Measurements from ENCODE around the gene RAB35. TPM values are rescaled to one million over a fixed set of nuclear protein-coding genes. Genes with fewer than 3 reads are reported as not detected.

The RAB35 gene
- total and polyA plus RNA-seq, 2 donors (not counting 1 experiment from before 2014, with no cell fraction given): 20.4 to 52.9 TPM

GRCh38 chr12:120091371-120092090 lies 25.0 kb downstream of the RAB35 start:
- Histone ChIP-seq H4K20me1 (ENCODE audit: control insufficient read depth, insufficient read depth, low read length, poor library complexity, severe bottlenecking) (peaks cover 21% of the 10 kb centered on the region), H3K9me3 (ENCODE audit: control extremely low read depth in 1 of 3, control insufficient read depth in 2 of 3, insufficient read depth in 1 of 3, low read length in 2 of 3) (no peaks in the 10 kb centered on the region), H3K4me3 (ENCODE audit: control extremely low read depth in 1 of 5, extremely low read depth in 1 of 5, insufficient read depth in 1 of 5, low read depth in 2 of 5, low read length in 4 of 5) (no peak overlapping the region), H3K27me3 (replicated peaks in 1 of 4; ENCODE audit: control extremely low read depth in 1 of 4, control insufficient read depth in 3 of 4, insufficient read depth in 4 of 4, low read length in 3 of 4) (no peaks in the 10 kb centered on the region), H3K9ac (ENCODE audit: low read length) (no peak overlapping the region), H3K79me2 (ENCODE audit: control insufficient read depth, insufficient read depth, low read length) (no peaks in the 10 kb centered on the region), H3K36me3 (replicated peaks in 1 of 2; ENCODE audit: control extremely low read depth in 1 of 2, control insufficient read depth in 1 of 2, extremely low read depth in 1 of 2, insufficient read depth in 2 of 2, low read length in 1 of 2) (peaks cover 0 to 14% of the 10 kb centered on the region in 2 experiments), H3K27ac (ENCODE audit: low read length in 2 of 2) (no peak overlapping the region), H3K4me2 (replicated peaks; ENCODE audit: low read depth, low read length, poor library complexity, severe bottlenecking) (no peak overlapping the region), H3K4me1 (ENCODE audit: control insufficient read depth in 2 of 2, insufficient read depth in 2 of 2, low read length in 2 of 2) (peaks cover 8 to 12% of the 10 kb centered on the region in 2 donors), H2AFZ (ENCODE audit: insufficient read depth, low read depth, low read length, poor library complexity, severe bottlenecking) (no peak overlapping the region)
- ChIA-PET CTCF (interaction anchor here (1.0 kb wide), 1 partner anchor 73 kb away, joined by 3 read pairs; no protein-coding TSS in a partner anchor), POLR2A (no interaction called here)
- DNase-seq (no peak), ATAC-seq (ENCODE audit: low read depth) (no peak)
- Mint-ChIP-seq H3K27me3 (no peaks in the 10 kb centered on the region), H3K27ac (no peak overlapping the region), H3K4me3 (no peak overlapping the region), H3K4me1 (peaks cover 14% of the 10 kb centered on the region), H3K9me3 (ENCODE audit: insufficient read depth) (no peaks in the 10 kb centered on the region)
- TF ChIP-seq EZH2 (IDR thresholded peaks at IDR 0.05; ENCODE audit: borderline replicate concordance, insufficient read depth, low read depth, low read length, poor library complexity, severe bottlenecking) (no peak), CTCF (IDR thresholded peaks at IDR 0.05) (no peak)
- intact Hi-C loops (cut with micrococcal nuclease): no loop called here
- 97% methylated on average over 8 of the region's 12 CpGs for WGBS (ENCODE audit: insufficient coverage)

GRCh38 chr12:120090626-120091295 lies 25.8 kb downstream of the RAB35 start:
- H3K4me1 Mint-ChIP-seq: peaks cover 16% of the 10 kb centered on the region
- DNase-seq (no peak), ATAC-seq (ENCODE audit: low read depth) (no peak)
- TF ChIP-seq CTCF (IDR thresholded peaks at IDR 0.05) (no peak), EZH2 (IDR thresholded peaks at IDR 0.05; ENCODE audit: borderline replicate concordance, insufficient read depth, low read depth, low read length, poor library complexity, severe bottlenecking) (no peak)
- H2AFZ ChIP-seq (ENCODE audit: insufficient read depth, low read depth, low read length, poor library complexity, severe bottlenecking): no peak overlapping the region
- no peaks in the 10 kb centered on the region for H3K27me3 ChIP-seq (replicated peaks in 1 of 4; ENCODE audit: control extremely low read depth in 1 of 4, control insufficient read depth in 3 of 4, insufficient read depth in 4 of 4, low read length in 3 of 4)
- peaks cover 14% of the 10 kb centered on the region for H4K20me1 ChIP-seq (ENCODE audit: control insufficient read depth, insufficient read depth, low read length, poor library complexity, severe bottlenecking)
- no peak overlapping the region for H3K9ac ChIP-seq (ENCODE audit: low read length)
- H3K27ac Mint-ChIP-seq: no peak overlapping the region
- H3K4me1 ChIP-seq (ENCODE audit: control insufficient read depth in 2 of 2, insufficient read depth in 2 of 2, low read length in 2 of 2): peaks cover 9 to 13% of the 10 kb centered on the region in 2 donors
- no peaks in the 10 kb centered on the region for H3K27me3 Mint-ChIP-seq
- H3K36me3 ChIP-seq (replicated peaks in 1 of 2; ENCODE audit: control extremely low read depth in 1 of 2, control insufficient read depth in 1 of 2, extremely low read depth in 1 of 2, insufficient read depth in 2 of 2, low read length in 1 of 2): peaks cover 0 to 9% of the 10 kb centered on the region in 2 experiments
- intact Hi-C loops (cut with micrococcal nuclease): no loop called here
- CTCF ChIA-PET: no interaction called here
- H3K79me2 ChIP-seq (ENCODE audit: control insufficient read depth, insufficient read depth, low read length): no peaks in the 10 kb centered on the region
- H3K4me3 ChIP-seq (ENCODE audit: control extremely low read depth in 1 of 5, extremely low read depth in 1 of 5, insufficient read depth in 1 of 5, low read depth in 2 of 5, low read length in 4 of 5): no peak overlapping the region
- H3K4me3 Mint-ChIP-seq: no peak overlapping the region
- H3K9me3 Mint-ChIP-seq (ENCODE audit: insufficient read depth): no peaks in the 10 kb centered on the region
- no peaks in the 10 kb centered on the region for H3K9me3 ChIP-seq (ENCODE audit: control extremely low read depth in 1 of 3, control insufficient read depth in 2 of 3, insufficient read depth in 1 of 3, low read length in 2 of 3)
- WGBS (ENCODE audit: insufficient coverage): 98% methylated on average over 16 of the region's 19 CpGs
- POLR2A ChIA-PET: interaction anchor here (0.6 kb wide), 1 partner anchor 144 kb away, joined by 5 read pairs; no protein-coding TSS in a partner anchor
- H3K27ac ChIP-seq (ENCODE audit: low read length in 2 of 2): no peak overlapping the region
- H3K4me2 ChIP-seq (replicated peaks; ENCODE audit: low read depth, low read length, poor library complexity, severe bottlenecking): no peak overlapping the region
